Middle frontal gyrus (tissue), 1 donor: ENCODE results near the gene SLFN12L.
"Not testable (repeated sequence)": the region's sequence is repeated elsewhere in the genome, so short reads cannot be mapped to it uniquely, and the experiment has no call there.

ENCODE experiments used
- DNase-seq: peaks from one replicate; pipeline ENCODE4 v3.0.0-alpha.2; 2015; ENCODE audit warnings: low spot score; ENCODE audit errors: extremely low spot score

SLFN12L gene

DNA sequence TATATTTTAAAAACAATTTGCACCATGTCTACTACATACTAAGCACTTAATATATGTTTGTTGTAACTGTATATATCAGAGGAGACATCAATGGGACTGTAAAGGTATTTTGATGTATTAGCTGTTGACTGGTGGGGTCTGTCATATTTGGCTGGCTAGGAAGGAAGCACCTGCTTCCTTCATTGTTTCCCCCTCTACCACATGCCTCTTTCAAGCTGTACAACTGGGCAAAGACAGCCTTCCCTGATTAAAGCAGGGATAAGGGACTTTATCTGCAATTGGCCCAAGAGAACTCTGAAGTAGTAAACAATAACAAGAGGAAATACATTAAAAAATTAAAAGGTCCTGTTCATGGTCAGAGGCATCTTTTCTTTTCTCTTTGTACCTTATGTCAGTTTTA is 5.5 kb upstream of the SLFN12L start:
- DNase-seq: no peak

DNA sequence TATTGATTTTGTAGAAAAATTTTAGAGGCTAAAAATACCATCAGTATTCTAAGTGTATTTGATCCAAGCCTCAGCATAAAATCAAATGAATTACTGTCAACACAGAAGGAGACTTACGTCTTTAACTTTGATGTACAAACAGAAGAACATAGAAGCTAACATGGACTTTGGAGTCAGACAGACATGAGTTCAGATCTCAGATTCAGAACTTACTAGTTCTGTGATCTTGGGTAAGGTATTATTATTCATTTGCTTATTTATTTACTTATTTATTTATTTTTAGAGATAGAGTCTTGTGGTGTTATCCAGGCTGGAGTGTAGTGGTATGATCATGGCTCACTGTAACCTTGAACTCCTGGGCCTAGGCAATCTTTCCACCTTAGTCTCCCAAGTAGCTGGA is 4.0 kb upstream of the SLFN12L start:
- DNase-seq: no peak

DNA sequence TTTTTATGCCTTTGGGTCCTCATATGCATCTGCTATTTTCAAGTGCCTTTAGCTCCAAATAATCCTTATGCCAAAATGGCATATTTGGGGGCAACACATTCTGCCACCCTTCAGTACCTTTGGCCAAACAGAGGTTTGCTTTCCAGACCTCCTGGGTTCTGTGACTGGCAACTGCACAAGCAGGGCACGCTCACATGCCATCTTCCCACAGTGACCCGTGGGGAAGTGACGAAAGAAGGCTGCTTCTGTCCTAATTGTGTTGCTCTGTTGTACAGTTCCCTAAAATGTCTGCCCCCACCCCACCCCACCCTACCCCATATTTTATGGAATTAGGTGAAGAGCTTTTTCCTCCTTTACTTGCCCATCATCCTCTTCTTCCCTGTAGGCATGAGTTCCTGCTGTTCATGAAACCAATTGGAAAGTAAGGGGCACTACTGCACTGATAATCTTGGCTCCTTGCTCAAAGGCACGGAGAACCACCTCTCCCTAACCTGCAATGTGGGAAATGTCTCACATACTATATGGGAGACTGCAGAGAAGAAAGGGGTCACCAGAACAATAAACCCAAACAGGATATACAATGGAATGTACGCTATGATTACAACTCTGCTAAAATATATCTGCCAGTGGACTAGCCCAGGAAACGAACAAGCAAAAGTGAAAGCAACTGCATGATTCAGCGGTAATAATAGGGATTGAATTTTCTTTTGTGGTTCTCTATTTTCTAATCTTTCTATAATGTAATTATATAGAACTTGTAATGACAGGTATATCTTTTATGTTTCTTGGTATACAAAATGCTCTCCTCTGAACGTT is 3.3 kb upstream of the SLFN12L start:
- no peak for DNase-seq

DNA sequence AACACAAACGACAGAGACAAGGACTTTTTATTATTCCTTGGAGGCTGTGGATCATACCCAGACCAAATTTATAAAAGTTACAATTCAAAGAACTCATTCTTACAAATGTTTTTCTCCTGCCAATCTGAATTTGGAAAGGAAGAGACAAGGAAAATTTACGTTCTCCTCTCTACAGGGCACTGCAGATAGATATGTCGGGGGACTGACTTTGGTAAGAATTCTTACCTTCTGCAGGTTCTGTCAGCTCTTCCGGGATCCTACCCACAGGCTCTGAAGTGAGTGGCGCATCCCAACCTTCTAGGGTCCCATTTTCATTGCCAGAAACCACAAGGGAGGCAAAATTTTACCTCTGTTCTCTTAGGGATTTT is 2.2 kb upstream of the SLFN12L start:
- no peak for DNase-seq

DNA sequence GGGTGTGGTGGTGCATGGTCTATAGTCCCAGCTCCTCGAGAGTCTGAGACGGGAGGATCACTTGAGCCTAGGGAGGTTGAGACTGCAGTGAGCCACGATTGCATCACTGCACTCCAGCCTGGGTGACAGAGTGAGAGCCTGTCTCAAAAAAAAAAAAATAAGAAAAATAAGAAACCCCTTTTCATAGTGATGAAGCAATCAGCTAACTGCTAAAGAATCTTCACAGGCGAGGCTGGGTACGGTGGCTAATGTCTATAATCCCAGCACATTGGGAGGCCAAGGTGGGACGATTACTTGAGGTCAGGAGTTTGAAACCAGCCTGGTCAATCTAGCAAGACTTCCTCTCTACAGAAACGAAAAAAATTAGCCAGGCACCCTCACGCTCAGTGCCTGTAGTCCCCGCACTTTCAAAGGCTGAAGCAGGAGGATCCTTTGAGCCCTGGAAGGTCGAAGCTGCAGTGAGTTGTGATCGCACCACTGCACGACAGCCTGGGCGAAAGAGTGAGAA is 760 bp downstream of the SLFN12L start:
- DNase-seq: no peak

DNA sequence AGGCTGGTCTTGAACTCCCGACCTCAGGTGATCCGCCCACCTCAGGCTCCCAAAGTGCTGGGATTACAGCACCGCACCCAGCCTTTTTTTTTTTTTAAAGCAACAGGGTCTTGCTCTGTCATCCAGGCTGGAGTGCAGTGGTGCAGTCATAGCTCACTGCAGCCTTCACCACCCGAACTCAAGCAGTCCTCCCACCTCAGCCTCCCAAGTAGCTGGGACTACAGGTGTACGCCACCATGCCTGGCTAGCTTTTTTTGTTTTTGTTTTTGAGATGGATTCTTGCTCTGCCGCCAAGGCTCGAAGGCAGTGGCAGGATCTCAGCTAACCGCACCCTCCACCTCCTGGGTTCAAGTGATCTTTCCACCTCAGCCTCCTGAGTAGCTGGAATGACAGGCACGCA is 2.1 kb downstream of the SLFN12L start:
- not testable (repeated sequence) for DNase-seq

DNA sequence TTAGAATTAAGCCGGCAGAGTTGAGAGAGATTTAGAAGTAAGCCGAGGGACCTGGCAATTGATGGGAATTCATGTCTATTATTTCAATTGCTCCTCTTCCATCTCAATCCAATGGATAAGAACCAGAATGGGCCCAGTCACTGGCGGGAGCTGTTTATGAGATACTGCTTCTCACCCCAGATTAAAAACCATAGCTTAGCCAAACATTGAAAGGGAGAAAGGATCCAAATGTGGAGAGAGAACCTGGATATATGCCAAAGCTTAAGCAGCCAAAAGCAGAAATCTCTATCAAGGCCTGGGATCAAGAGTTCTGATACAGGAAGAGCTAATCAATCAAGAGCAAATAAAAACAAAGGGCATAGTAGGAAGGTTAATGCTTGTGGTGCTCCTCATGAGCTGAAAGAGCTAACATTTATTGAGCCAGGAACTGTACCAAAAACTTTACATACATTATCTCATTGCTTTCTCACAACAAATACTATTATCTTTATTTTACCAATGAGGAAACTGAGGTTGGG is 2.8 kb downstream of the SLFN12L start:
- no peak for DNase-seq

DNA sequence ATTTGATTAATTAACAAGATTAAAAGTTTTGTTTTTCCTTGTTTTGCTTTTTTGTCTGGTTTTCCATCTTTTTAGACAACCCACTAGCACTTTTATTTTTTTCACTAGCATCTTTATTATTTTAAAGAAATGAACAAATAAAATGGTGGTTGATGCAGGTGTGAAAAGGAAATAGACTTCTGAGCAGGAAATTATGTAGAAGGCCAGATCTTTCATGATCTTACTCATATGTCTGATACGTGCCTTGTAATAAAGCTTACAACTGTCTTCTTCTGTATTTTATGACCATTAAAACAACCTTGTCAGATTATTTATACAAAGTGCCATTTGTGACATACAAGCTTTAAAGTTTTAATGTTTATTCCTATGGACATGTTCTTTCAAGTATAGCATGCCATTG is 6.3 kb downstream of the SLFN12L start:
- no peak for DNase-seq

DNA sequence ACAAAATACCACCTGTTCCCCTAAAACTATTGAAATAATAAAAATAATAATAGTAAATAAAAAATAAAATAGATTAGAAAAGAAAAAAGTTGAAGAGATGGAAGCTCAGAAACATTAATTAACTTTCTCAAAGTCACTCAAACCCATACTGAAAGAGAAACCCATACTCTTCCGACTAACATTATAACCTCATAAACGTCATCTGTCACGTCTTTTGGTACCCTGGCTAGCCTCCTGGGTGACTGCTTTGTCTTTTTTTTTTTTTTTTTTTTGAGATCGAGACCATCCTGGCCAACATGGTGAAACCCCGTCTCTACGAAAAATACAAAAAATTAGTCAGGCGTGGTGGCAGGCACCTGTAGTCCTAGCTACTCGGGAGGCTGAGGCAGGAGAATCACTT is 7.6 kb downstream of the SLFN12L start:
- no peak for DNase-seq

DNA sequence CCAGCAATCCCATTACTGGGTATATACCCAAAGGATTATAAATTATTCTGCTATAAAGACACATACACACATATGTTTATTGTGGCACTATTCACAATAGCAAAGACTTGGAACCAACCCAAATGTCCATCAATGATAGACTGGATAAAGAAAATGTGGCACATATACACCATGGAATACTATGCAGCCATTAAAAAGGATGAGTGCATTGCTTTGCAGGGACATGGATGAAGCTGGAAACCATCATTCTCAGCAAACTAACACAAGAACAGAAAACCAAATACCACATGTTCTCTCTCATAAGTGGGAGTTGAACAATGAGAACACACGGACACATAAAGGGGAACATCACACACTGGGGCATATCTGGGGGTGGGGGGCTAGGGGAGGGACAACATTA is 8.2 kb downstream of the SLFN12L start:
- not testable (repeated sequence) for DNase-seq

DNA sequence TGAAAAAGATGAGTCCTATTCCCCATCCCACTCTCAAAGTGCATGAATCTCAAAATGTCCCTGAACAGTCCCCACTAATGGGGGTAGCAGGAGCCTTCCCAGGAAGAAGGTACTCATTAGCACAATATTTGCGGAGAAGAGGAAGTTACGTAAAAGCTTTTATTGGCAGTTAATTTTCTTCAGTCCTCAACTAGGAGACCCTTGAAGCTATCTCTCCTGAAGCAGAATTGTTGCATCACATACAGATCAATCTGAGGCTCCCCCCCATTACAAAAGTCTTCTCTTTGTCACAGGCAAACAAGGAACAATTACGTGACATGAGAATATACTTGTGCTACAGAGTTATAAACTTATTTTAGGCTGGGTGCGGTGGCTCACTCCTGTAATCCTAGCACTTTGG is 14.2 kb downstream of the SLFN12L start:
- DNase-seq: no peak

DNA sequence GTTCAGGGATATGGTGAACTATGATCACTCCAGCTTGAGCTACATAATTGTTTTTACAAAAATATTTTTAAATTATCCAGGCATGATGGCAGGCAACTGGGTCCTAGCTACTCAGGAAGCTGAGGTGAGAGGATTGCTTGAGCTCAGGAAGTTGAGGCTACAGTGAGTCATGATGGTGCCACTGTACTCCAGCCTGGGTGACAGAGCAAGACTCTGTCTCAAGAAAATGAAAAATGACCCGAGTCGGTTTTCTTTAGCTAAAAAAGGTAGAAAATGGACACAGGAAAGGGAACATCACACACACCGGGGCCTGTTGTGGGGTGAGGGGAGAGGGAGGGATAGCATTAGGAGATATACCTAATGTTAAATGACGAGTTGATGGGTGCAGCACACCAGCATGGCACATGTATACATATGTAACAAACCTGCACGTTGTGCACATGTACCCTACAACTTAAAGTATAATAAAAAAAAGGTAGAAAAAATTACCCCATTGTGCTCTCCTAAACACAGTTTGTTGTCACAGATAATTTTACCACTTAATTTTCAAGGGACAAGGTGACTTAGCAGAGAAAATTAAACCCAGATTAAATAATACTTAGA is 15.7 kb downstream of the SLFN12L start:
- DNase-seq: not testable (repeated sequence)

DNA sequence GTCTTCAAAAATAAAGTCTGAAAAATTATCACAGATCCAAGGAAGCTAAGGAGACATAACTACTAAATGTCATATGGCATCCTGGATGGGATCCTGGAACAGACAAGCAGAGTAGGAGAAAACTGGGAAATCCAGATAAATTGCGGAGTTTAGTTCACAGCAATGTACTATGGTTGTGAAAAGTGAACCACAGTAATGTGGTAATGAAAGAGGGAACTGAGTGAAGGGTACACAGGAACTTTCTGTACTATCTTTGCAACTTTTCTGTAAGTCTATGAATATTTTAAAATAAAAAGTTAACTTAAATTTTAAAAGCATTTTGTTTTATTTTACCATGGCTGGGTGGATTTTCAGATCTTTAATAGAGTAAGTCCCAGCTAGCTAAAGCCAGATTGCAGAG is 16.3 kb downstream of the SLFN12L start:
- no peak for DNase-seq

DNA sequence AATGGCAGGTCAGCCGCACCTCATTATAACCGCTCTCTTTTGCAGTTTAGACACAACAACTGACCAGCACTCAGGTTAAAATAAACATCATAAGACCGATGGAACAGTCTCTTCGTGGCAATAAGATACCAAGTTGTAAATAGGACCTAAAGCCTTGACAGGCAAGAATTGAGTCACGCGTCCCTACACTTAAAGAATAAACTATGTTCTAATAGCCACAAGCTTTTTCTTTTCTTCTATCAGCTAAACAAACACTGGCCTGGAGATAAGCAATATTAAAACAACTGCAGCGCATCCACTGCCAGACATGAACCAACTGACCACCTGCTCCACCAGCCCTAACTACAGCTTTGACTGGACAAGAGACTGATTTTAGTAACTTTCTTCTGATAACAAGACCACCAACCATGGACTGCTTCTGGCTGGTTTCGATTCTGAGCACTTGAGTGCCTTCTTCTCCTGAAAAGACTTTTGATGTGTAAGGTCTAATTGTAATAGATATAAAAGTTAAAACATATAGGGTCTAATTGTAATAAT is 17.5 kb downstream of the SLFN12L start:
- no peak for DNase-seq

DNA sequence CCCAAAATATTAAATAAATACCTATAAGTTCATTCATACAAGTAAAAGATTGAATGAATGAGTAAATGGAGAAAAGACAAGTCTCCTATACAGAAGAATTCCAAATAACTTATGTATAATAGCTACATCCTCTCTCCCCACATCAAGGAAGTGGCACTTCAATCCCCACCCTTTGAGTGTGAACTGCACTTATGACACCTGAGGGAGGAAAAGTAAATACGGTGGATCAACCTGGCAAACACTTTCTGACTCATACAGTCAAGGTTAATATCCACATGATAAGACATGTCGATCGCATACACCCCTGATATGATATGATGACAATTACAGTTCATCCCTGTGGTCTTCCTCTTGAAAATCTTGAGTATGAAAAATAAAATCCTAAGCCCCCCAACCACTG is 18.0 kb downstream of the SLFN12L start:
- no peak for DNase-seq

DNA sequence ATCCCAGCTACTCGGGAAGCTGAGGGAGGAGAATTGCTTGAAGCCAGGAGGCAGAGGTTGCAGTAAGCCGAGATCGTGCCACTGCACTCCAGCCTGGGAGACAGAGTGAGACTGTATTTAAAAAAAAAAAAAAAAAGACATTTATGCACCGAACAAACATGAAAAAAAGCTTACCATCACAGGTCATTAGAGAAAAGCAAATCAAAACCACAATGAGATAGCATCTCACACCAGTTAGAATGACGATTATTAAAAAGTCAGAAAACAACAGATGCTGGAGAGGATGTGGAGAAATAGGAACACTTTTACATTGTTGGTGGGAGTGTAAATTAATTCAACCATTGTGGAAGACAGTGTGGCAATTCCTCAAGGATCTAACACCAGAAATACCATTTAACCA is 19.0 kb downstream of the SLFN12L start:
- DNase-seq: not testable (repeated sequence)

DNA sequence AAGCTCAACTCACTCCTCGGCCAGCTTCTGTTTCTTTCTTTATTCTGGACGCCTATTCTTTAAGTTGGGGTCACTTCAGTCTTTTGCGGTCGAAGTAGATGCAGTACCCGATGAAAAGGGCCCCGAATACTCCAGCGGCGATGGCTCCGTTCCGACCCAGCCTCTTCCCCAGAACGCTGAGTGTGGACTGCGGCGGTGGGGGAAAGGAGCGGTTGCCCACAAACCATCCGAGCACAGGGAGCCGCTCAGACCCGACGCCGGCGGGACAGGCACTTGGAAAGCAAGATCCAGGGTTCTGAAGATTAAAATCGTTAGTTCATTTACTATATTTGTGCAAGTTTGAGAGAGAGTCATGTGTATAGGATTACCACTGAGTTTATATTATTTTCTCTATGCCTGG is 22.5 kb downstream of the SLFN12L start:
- no peak for DNase-seq

DNA sequence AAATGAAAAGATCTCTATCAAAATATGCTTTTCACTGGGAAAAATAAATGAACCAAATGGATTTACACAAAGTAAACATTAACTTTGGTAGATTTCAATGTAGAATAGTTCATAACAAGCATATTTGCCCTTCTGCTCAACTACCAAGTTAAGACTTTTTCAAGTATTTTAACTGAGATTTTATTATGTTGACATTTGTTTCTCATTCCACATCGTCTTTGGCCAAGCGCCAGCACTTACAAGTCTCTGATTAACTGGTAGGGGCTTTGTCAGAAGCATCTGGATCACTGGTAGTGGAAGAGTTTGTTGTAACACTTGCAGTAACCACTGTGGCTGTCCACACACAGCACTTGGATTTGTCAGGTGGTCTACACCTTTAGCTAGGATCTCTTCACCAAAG is 22.9 kb downstream of the SLFN12L start:
- DNase-seq: no peak

DNA sequence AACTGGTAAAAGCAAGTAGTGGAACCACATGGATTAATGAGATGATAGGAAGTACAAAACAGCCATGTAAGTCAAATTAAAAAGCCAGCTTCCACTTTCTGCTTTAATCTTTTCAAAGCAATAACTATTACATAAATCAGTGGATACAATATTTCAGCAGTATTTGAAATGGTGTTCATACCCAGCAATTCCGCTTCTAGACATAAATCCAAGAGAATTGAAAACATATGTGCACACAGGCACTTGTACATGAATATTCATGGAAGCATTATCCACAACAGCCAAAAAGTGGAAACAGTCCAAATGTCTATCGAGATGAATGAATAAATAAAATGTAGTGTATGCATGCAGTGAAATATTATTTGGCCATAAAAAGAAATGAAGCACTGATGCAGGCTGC is 27.4 kb downstream of the SLFN12L start:
- DNase-seq: no peak

DNA sequence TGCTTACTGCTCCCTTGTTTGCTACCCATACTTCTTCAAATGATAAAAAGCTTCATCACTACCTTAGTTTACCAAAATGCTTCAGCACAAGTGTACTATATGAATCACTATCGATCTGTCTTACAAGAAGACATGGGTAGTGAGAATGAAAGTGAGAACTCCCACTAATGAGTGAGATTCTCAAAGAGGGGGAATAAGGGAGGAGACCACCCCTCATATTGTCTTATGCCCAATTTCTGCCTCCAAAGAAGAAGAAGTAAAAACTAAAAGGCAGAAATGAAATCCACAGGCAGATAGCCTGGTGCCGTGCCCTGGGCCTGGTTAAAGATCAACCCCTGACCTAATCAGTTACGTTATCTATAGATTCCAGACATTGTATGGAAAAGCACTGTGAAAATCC is 29.8 kb downstream of the SLFN12L start:
- not testable (repeated sequence) for DNase-seq

DNA sequence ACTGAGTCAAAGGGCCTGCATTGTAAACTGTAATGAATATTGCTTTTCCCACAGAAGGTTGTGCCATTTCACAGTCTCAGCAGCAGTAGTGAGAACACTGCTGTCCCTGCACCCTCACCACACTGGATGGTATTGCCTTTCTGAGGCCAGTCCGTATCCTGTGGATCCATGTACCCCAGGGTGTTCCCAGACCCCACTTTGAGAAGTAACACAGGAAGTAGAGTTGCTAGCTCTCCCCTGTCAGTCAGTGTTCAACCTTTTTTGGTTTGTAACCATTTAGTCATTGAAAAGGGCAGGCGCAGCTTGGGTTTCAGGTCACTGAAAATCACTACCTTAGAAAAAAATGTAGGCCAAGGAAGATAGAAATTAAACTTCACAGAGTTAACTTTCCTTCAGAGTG is 37.9 kb downstream of the SLFN12L start:
- no peak for DNase-seq

DNA sequence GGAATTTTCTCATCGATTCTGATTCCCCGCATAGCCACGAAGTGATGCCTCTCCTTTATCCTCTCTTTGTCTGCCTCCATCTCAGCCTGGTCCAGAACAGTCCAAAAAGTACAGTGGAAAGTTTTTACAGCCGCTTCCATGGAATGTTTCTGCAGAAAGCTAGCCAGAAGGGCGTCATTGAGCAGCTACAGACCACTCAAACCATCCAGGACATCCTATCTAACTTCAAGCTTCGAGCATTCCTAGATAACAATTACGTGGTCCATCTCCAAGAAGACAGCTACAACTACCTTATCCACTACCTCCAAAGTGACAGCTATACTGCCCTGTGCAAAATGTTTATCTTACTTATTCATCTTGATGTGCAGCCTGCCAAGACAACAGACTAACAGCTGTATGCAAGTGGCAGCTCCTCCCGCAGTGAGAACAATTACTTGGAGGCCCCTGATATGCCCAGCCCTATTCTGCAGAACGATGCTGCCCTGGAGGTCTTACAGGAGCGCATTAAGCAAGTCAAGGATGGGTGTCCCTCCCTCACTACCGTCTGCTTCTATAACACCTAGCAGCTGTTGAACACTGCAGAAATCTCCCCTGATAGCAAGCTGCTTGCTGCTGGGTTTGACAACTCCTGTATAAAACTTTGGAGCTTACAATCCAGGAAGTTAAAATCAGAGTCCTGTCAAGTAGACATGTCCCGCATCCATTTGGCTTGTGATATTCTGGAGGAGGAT is 38.9 kb downstream of the SLFN12L start:
- no peak for DNase-seq
